GM18508 (cell line): ENCODE data around the gene CD74.
A peak's percentile ranks its signal among the peaks of the same experiment; 100 is the strongest.
"Not testable (repeated sequence)": the region's sequence is repeated elsewhere in the genome, so short reads cannot be mapped to it uniquely, and the experiment has no call there.

Experiments
- ATAC-seq: cut with Tn5 transposase; IDR thresholded peaks from one replicate; pipeline ENCODE4 v1.9.1; 2021; ENCODE audit warnings: moderate number of reproducible peaks; ENCODE audit not compliant: insufficient read depth, unreplicated experiment

The CD74 gene

DNA sequence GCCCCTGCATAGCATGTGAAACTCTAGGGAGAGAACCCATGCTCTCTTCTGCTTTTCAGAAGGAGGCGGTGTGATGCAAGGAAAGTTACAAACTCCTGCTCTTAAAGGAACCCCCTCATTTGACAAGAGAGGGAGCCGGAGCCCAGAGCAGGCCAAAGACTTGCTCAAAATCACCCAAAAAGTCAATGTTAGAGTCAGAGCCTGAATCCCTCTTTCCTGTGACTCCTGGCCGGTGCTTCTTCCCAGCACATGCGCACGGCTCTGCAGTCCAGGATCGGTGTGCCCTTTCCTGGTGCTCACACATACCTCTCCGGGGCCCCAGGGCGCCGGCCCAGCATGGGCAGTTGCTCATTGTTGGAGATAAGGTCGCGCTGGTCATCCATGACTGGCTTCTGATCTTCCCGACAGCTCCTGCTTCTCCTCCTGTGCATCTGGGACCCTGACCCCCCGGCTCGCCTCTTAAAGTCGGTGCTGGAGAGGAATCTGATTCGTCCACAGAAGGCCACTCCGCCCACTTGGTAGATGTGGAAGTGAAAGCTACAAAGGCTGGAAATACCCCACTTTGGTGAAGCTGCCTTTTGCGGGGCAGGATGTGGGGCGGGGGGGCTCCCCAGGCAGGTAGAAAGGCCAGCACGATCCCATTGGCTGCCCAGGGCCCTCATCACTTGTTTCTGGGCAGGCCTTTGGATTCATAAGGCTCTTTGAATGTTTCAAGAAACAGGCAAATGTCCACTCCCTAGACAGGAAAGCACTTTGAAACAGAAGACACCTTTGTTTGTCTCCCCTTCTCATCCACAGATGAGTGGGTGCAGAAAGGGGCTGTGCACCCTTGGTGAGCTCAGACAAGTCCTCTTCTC lies at the start of gene CD74:
Gene CD74 (minus strand): TSS at position 592 of the 857 bp plus-strand sequence. CDS start 161 bp downstream, at position 431.
- peak; percentile 50 for ATAC-seq

DNA sequence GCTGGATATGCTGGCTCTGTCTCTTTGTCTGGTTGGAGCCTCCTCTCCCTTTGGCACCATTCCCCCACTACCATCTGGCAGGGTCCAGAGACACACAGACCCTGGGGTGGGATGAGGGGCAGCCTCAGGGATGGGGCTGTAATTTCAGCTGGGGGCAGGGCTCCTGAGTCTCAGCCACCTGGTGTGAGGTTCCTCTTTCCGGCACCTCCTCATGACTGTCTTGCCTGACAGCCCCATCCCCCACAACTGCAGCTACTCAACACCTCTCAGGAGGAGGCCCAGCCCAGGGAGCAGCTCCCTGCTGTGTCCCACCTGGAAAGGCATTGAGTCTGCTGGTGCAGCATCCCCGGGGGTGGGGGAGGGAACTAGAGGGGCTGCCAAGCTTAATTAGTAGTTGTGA lies 48.5 kb upstream of the CD74 start:
- no peak for ATAC-seq

DNA sequence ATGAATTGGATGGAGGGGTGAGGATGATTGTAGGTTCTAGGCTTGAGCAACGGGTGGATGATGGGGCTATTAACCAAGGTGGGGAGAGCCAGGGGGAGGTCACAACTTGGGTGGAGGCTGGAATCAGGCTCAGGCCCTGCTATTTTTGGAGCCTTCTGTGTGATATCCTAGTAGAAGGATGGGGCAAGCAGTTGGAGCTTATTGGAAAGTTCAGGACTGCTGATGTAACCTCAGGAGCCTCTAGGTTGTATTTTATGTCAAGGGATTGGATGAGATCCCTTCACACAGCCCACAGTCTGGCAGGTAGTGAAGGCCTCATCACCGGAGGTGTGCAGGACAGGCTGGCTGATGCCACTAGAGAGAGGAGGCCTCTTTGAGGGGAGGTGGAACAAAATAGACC lies 48.1 kb upstream of the CD74 start:
- no peak for ATAC-seq

DNA sequence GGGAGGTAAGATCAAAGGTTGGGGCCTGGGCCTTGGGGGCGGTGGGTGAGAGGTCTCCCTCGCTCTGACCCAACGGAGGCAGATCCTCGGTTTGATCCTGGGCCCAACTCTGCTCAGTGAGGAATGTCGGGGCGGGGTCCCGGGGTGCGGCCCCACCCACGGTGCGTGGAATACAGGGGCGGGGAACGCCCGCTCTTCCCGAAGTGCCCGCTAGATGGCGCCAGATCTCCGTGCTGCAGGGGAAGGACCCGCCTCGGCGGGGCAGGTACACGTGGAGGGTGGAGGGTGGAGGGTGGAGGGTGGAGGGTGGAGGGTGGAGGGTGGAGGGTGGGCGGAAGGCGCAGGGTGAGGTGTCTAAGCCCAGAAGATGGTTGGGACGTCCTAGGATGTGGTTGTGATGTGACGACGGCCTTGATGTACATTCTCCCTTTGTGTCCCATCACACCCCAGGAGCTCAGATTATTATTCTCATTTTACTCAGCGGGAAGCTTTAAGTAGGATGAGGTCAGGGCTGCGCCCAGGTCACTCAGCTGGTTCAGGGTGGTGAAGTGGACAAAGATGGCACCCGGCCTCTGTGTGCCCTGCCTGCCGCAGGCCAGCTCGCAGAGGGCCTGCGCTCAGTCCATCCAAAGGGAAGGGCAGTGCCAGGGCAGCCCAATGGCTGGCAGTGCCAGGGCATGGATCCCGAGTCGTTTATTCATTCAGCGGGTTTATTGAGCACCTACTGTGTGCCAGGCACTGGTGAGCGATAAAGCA lies 46.3 kb upstream of the CD74 start:
- no peak for ATAC-seq

DNA sequence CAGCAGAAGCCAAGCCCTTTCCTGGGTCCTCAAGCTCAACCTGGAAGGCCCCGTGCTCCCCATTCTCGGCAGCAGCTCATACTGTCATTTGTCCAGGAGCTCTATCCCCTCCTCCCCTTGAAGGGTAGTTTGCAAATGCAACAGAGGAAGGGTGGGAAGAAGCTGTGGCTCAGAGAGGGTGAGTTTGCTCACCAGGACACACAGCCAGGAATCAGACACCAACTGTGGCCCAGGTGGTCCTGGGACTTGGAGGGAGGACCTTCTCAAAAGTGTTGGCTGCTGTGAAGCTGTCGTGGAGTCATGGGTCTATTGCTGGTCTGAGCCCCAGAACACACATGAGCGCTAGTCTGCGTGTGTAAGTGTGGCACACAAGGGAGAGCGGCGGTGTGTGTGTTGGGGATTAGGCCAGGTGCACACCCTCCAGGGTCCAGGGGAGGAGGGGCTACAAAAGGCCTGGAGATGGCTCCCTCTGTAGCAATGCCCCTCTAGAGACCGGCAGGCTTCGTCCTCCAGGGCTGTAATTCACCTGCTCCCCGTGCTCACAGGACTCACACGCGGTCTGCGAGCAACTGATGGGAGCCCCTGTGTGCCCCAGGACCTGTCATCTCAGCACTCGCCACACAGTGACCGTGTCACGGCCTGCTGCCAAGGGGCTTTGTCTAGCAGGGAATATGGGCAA lies 45.0 kb upstream of the CD74 start:
- no peak for ATAC-seq

DNA sequence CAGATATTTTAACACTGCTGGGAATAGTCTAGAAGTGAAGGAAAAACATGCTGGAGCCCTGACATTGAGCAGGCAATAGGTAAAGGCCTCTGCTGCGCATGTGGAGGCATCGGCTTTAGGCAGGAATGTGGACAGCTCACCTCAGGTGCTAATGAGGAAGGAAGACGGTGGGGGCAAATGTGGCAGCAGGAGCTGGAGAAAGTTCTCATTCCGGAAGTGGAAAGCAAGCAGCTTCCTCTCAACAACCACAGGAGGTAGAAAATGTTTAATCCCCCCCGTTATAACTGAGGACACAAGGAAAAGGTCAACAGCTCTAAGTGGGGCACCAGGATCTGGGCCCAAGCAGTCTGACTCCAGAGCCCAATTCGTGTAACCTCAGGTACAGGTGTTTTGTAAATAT lies 44.4 kb upstream of the CD74 start:
- no peak for ATAC-seq

DNA sequence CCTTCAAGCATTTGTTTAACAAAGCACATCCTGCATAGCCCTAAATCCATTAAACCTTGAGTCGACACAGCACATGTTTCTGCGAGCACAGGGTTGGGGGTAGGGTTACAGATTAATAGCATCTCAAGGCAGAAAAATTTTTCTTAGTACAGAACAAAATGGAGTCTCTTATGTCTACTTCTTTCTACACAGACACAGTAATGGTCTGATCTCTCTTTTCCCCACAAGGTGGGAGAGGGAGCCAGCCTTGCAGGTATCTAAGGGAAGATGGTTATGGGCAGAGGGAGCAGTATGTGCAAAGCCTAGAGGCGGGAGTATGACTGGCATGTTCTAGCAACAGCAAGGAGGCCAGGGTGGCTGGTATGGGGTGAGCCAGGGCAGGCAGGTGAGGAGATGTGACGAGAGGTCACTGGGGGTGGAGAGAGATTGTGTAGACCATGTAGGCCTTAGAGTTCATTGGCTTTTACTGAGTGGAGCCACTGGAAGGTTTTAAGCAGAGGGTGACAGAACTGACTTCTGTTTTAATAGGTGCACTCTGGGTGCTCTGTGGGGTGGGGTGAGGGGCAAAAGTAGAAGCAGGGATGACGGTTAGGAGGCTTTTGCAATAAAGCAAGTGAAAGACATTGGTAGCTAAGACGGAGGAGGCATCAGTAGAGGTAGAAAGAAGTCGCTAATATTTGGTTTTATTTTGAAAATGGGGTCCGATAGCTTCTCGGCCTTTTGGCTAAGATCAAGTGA lies 42.0 kb upstream of the CD74 start:
- no peak for ATAC-seq

DNA sequence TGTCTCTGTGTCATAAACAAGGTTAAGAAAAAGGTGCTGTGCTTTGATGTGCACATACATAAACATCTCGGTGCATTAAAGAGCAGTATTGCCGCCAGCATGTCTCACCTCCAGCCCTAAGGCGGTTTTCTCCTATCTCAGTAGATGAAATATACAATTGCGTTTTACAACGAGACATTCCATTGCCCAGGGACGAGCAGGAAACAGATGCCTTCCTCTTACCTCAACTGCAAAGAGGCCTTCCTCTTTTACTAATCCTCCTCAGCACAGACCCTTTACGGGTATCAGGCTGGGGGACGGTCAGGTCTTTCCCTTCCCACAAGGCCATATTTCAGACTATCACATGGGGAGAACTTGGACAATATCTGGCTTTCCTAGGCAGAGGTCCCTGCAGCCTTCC lies 41.3 kb upstream of the CD74 start:
- ATAC-seq, result not testable (repeated sequence)

DNA sequence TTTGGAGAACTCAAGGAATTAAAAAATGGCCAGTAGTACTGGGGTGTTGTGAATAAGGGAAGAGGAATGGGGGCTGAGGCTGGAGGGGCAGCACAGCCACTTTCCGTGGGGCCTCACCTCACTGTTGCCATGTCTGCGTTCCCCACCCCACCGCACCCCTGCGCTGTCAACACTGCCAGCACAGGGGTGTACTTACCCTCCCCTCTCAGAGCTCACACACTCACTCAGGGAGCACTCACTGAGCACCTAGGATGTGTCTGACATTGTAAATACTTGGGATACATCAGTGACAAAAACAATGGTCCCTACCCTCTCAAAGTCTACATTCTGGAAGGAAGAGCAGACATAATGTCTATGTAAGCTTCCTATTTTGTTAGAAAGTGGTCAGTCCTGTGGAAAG lies 40.2 kb upstream of the CD74 start:
- no peak for ATAC-seq

DNA sequence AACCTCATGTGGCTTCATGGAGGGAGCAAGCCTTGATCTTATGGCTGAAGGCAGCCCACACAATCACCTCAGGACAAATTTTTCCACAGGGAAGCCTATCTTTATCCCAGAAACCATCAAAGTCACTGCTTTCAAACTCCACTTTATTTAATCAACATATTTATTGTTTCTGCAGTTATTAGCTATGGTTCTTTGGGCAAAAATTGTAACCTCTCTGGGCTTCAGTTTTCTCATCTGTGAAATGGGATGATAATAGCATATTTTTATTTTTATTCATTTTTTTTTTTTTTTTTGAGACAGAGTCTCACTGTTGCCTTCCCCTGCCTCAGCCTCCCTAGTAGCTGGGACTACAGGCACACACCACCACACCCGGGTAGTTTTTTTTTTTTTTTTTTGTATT lies 38.9 kb upstream of the CD74 start:
- no peak for ATAC-seq

DNA sequence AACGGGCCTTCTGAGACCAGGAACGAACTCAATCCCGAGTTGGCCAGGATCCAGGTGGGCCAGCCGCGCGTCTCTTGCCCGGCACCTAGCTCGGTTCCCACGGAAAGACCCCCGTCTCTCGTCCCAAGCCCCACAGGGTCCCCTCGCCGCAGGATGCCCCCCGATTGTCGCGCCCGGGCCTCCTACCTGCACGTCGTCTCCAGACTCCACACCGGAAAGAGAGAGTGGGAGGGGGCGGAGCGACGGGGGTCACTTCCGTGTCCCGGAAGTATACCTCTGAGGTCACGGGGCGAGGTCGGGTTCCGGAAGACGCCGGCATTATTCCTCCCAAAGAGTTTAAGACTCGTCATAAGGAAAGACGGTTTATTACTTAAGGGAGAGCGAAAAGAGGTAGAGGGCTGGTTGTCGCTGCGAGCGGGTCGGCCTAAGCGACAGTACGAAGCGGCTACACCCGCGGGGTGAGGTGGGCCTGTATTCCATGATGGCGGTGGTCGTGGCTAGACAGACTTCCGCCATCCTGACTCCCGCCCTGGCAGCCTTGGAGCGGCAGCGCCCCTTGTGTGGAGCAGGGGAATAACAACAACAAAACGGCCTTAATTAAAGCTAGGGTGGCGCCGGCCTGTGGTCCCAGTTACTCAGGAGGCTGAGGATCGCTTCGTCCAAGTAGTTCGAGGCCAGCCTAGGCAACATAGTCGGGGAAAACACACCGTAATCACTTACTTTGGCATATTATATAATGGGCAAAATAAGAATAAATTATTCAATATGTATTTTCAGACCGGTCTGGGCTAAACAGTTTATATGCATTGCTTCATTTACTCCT lies 37.0 kb upstream of the CD74 start, which contains the start of gene RPS14:
Gene RPS14 (minus strand): TSS at position 223 of the 823 bp plus-strand sequence. CDS start 2,006 bp downstream, outside the sequence.
- peak; percentile 88 for ATAC-seq

DNA sequence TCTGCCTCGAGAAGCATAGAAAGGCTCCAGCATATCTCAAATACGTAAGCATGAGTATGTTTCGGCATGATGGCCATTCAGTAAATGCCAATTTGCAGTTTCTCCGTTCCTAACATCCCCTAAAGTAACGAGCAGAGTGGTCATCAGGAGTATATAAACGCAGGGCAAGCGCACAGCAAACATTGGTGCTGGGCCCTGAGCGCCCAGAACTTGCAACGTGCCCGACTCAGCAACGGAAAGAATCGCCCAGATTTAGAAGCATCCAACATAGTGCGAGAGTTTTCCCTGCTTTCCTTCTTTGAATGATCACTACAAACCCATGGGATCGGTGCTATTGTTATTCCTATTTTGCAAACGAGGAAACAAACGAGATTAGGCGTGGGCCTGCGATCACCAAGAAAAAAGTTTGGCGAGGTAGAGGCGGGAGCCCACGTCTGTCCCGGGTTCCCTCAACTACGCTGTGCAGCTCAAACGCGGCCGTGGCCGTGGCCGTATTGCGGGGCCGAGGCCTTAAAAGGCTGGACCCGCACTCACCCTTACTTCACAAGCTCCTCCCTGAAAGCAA lies 36.3 kb upstream of the CD74 start:
- peak; percentile 6 for ATAC-seq

DNA sequence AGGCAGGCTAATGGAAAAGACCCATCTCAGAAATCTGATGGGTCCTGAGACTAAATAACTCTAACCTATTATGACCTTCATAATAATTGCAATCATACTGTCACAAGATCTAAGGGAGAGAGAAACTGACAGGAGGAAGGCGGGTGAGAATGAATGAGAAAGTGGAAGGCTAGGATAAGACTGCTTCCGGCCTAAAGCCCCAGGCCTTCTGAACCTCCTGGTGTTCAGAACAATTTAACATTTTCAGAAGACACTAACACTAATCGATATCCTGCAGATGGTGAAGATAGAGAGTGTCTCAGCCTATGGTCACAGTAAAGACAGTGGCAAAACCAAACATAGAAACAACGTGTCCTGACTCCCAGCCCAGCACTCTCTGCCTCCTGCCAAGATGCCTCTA lies 35.6 kb upstream of the CD74 start:
- ATAC-seq, result no peak

DNA sequence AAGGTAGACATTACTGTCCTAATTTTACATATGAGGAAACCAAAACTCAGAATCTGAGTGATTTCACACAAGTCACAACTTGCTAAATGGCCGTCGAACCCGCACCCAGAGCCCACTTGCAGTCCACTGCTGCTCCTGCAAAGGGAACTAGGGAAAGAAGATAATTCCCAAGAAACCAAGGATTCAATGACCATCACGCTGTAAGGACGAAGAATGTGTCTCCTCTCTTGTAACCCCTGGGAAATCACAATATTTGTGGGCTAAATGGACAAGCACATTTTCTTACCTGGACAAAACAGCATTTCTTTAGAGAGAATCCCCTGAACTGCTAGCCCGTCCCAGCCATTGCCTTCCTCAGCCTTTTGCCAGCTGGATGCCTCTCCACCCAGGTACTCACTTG lies 34.5 kb upstream of the CD74 start:
- ATAC-seq, result no peak

DNA sequence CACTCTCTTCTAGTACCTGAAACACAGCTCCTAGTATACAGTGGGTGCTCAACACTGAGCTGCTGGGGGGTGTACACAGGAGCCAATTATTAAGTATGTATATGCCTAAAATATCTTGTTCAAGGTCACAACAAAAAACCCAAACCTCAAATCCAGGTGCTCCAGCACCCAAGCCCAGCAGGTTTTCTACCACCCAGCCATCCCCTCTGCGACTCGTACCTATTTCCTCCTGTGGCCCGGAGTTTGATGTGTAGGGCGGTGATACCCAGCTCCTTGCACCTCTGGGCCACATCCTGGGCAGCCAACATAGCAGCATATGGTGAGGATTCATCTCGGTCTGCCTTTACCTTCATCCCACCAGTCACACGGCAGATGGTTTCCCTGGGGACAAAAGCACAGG lies 33.9 kb upstream of the CD74 start:
- no peak for ATAC-seq

DNA sequence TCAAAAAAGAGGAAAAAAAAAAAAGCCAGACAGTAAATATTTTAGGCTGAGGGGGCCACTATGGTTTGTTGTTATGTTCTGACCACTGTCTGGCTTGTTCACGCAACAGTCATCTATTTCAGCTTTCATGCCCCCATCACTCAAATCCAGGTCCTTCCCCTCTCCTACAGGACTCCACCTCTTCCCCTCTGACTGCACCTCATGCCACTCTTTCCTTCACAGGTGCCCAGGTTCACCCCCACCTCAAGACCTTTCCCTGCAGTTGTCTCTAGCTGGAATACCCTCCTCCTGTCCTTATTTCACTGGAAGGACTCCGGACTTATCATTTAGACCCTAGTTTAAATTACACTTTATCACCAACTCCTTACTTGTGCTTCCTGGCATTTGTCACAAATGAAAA lies 33.4 kb upstream of the CD74 start:
- ATAC-seq, result no peak

DNA sequence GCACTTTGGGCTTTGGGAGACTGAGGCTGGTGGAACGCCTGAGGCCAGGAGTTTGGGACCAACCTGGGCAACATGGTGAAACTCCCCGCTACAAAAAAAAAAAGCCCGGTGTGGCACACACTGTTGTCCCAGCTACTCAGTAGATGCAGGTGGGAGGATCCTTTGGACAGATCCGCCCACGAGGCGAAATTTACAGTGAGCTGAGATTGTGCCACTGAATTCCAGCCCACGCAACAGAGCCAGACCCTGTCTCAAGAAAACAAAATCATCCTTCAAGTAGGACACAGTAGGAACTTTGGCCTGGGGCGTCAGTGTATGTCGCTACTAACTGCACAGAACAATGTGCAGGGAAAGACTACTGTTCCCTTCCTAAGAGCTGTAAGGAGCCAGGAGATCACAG lies 32.1 kb upstream of the CD74 start:
- ATAC-seq, result no peak

DNA sequence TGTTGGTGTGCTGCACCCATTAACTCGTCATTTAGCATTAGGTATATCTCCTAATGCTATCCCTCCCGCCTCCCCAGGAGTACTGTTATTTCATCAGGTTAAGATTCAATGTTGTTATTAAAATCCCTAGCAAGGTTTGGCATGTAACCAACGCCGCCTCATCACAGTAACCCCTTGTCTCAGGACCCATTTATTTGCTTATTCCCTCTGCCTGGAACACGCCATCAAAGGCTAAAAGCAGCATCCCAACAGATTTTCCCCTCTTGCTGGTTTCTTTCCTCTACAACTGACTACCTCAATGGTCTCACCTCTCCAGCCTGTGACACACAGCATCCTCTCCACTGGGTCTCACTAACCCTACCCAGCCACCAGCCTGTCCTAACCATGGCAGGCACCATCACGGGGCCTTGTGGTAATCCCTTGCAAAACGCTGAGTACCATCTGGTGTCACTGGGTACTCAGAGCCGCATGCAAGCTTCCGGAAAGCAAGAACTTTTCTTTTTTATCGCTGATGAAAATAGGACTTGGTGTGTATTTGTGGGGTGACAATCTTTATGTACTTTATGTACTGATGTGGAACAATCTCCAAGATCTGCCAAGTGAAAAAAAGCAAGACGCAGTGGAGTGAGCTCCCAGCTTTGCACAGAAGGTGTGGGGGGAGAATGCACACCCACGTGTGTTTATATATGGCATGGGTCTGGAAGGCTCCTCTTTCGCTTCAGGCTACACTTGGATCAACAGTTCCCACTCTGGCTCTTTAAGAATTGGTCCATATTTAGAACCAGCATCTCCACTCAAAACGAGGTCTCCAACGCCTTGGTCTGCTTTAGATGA lies 30.7 kb upstream of the CD74 start:
- ATAC-seq, result no peak
